NCI-H82 treated with DMSO at 0.1 percent for 48 hours (cell line): ENCODE results near the gene SCRN2.

Experiments
- DNase-seq: peaks from one replicate; lab custom pipeline; 2025; ENCODE audit not compliant: unreplicated experiment; lab: John Stamatoyannopoulos, UW

Gene SCRN2

DNA sequence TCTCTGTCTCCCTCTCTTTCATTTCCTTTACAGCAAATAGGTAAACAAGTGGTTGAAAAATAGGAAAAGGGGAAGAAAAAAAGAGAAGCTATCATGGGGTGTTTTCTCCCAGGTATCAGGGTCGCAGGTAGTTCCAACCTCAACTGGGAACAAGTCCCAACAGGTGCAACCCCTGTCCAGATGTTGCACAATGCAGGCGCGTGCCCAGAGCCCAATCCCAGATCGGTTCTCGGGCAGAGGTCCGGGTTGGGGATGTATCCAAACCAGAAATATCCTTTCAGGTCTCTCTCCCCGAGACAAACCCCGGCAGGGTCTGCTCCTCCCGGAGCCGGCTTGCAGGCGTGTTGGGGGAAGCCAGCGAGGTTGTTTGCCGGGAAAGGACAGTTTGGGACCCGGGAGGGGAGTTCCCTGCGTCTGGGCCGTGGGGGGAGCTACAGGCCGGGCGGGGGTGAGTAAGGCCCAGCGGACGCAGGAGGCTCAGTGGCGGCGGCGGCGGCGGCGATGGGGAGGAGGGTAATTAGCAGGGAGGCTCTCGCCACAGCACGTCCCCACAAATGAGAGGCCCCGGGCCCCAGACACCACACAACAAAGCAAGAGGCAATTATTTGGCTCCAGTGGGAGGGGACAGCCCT is 31.1 kb upstream of the SCRN2 start:
- no peak for DNase-seq

GRCh38 chr17:47871048-47871447 is 30.0 kb upstream of the SCRN2 start:
- DNase-seq, result no peak

DNA sequence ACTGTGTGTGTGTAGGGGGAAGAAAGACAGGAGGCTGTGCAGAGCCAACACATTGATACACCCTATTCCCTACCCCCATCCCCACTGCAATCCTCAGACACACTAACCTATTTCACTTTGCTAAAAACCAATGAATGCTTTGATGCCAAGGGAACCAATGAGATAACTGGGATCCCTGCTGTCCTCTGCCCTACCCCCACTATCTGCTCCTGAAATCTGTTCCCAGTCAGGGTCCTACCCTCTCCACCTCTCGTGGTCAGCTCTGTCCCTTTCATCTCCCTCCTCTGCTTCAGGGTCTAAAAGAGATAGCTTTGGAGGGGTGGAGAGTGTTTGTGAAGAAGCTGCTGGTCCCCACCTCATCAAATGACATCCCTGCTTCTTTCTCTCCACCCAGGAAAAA is 29.0 kb upstream of the SCRN2 start:
- DNase-seq, result no peak

DNA sequence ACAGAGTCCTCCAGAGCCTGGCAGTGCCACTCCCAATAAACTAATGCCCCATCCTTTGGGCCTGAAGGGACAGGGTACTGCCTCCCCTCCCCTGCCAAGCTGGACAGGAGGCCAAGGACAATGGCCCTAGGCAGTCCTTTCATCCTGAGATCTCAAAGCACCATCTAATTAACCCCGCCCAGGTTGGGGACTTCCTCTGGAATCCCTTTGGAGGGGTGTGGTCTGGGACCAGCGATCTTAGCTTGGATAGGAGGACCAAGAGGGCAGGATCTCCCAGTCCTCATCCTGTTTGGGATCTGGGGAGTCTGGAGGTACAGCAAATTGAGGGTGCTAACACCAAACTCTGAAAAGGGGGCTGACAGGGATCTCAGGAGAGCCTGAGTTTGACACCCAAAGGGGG is 28.0 kb upstream of the SCRN2 start:
- no peak for DNase-seq

GRCh38 chr17:47867813-47868533 is 26.9 kb upstream of the SCRN2 start:
- DNase-seq, result no peak

GRCh38 chr17:47866941-47867340 is 25.9 kb upstream of the SCRN2 start:
- no peak for DNase-seq

- DNase-seq, result no peak
Observed at GRCh38 chr17:47864791-47865216, 23.7 kb upstream of the SCRN2 start.

- DNase-seq, result no peak
Observed at GRCh38 chr17:47862621-47863440, 21.8 kb upstream of the SCRN2 start.

DNA sequence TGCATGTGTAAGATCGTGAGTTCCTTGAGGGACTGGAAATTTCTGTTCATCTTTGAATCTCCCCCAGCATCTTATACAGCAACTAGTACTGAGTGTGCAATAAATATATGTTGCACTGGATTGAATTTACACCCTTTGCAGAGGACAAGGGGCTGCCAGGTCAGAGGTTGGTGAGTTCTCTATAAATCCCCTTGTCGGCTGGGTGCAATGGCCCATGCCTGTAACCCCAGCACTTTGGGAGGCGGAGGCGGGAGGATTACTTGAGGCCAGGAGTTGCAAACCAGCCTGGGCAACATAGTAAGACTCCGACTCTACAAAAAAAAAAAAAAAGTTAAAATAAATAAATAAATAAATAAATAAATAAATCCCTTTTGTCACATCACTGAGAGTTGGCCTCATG is 19.3 kb upstream of the SCRN2 start:
- DNase-seq, result no peak

DNA sequence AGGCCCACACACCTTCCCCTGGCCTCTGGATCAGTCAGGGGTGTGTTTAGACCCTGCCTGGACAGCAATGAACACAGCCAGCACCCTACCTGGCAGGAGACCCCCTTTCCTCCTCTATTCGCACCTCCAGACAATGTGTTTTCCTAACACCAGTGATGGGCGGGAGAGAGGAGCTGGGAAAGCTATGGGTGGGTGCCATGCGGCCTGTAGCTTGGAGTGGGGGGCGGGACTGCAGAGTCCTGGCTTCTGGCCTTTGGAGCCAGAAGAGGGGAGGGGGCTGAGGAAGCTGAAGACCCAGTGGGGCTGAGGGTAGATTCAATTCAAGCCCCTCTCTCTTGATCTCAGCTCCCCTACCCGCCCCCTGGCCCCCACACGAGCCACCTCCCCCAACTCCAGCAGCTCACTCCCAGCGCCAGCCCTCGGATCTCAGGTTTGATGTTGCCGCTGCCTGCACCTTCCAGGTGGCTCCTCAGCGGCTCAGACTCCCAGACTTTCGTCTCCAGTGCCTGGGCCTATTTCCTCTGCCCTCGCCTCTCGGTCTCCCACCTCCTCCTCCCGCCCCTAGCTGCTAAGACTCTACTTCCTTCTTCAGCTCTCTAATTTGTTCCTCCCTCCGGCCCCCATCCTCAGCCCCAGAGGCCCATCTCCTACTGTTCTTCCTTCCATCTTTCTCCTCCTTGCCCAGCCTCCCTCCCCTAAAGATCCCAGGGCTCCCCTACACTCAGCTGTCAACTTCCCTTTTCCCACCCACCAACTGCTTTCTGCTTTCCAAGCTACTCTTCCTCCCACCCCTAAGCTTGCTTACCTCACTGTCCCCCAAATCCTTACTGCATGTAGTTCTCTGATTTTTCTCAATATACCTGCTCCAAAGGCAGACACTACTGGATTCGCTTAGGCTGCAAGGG is 16.7 kb upstream of the SCRN2 start:
- DNase-seq, result no peak

- no peak for DNase-seq
Observed at GRCh38 chr17:47856830-47857229, 15.8 kb upstream of the SCRN2 start.

DNA sequence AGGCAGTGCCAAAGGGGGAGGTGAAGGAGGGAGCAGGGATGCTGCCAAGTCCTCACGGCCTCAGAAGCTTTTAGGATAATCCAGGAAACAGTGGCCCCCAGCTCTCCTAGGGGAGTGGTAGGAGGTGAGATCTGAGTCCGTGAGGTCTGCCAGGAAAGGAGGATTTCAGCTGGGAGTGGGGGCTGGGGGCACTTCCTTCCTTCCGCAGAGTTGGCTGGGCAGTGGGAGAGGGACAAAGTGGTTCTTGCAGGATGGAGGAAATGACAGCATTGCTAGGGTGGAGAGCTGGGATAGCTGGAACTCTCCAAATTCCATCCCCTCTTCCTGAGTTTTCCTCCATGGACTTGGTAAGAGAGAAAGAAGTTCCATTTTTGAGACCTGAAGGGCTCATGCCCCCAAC is 14.7 kb upstream of the SCRN2 start:
- no peak for DNase-seq

DNA sequence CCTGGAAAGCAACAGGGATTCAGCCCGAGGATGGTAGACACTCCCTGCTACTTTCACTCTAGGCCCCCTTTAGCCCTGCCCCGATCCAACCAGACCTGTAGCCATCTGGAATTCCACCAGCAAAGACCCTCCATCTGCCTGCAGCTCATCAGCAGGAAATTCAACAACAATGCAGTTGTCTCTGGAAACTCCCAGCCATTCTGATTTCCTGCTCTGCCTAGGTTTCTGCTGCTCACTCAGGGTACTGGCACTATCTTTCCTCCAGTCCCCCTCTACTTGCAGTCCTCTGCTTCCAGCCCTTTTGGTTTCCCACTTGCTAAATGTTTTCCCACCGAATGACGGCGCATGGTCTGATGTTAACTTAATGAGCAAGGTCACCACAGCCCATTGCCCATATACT is 12.5 kb upstream of the SCRN2 start:
- no peak for DNase-seq

DNA sequence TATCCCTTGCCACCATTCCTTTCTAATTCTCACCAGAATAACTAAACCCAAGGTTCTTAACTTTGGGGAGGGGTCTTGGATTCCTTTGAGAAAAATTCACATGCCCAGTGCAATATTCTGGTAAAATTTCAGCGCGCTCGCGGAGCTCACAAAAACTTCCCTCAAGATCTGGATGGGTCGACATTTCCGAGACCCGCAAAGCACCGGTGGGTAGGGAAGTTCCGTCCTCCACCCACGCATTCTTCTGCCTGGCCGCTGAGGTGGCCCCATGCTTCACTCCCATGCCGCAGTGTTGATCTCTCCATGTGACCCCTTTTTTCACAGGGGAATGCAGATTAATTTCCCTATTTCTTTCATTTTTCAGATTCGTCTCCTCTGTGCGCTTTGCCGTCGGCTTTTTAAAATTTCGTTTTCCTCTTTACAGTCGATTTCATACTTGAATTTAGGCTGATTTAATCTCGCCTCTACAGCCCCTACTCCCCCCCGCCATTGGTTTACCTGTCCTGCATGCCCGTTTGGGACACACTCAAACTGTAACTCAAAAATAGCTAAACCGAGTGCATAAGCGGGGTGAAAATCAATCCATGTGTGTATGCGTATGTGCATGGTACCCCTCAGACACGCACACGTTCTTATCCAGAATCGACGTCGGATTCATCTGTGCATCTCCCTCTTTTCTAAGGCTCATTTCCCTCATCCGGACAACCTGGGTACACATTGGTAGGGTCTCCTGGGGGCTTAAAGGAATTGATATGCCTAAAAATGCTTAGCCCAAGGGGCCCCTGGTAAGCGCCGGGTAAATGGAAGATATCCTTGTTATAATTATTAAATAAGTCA is 11.3 kb upstream of the SCRN2 start:
- no peak for DNase-seq

DNA sequence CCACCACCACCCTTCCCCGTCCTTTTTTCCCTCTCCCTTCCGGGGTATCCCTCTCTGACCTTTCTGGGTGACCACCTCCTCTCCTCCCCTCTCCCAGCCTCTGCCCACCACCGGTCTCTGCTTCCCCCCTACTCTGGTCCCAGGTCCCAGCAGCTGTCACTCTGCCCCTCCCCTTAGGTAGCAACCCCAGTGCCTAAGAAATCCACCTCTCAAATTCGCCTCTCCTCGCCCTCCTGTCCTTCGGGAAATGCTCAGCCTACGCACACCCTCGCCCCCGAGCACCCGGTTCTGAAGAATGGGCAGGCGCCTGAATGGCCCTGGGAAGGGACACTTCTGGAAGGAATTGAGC is 10.7 kb upstream of the SCRN2 start:
- no peak for DNase-seq

DNA sequence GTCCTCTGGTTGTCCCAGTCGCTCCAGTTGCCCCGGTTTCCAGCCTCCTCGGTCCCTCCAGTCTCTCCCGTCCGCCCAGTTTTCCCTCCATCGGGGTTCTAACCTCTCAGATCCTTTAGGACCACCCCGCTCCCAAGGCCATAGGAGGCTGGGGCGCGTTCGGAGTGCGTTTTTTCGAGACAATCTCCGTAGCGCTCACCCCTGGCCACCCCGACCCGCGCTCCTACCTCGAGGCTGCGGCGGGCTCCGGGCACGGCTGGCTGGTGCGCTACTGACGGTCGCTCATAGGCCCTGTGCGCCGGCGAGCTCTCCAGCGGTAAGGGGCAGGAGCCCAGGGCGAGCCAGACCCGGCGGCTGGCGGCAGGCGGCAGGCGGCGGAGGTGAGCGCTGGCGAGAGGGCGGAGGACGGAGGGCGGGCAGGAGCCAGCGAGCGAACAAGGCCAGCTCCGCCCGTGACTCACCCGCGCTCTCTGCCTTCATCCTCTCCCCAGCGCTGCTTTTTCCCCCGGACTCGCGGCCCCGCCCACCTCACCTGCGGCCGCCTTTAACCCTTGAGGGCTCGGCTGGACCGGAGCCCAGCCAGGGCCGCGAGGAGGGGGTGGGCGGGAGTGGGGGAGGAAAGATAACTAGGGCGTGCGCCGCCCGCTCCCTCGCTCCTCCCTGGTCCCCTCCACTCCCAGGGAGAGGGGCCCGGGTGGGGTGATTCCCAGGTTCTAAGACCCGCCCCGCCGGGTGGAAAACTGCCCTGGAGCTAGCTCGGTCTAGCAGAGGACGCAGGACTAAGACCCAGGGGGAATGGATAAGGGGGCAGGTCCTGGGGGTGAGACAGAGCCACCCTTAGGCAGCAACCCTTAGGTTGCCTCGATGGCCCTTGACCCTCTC is 9.9 kb upstream of the SCRN2 start, which contains the start of gene SP6:
SP6 (minus strand) TSS at position 472 of the 882 bp plus-strand sequence. CDS start 2,734 bp downstream, outside the sequence.
- no peak for DNase-seq

DNA sequence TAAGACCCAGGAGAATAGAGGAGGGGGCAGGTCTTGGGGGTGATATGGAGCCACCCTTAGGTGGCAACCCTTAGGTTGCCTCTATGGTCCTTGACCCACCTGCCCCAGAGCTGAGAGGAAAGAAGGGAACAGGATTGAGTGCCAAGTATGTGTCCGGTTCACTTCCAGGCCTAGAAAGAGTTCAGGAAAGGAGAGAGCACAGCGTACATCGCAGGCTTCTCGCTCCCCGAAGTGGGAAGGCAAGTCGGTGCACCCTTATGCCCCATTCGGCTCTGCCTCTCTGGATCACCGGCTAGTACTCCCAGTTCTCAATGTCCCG is 9.3 kb upstream of the SCRN2 start:
- DNase-seq, result no peak

GRCh38 chr17:47848198-47848513 is 7.1 kb upstream of the SCRN2 start:
- DNase-seq, result no peak
